Mucosa of descending colon (tissue), 3 donors: Measurements from ENCODE around the gene FHAD1. TPM values are rescaled to one million over a fixed set of nuclear protein-coding genes. Genes with fewer than 3 reads are reported as not detected.
A peak's percentile ranks its signal among the peaks of the same experiment; 100 is the strongest.

Source experiments
- ATAC-seq: fragments of 200-7000 bp; cut with Tn5 transposase; one replicate; pipeline ENCODE4 v1.9.1; 2020; ENCODE audit warnings: mild to moderate bottlenecking, moderate library complexity
- DNase-seq, 3 donors: peaks; one replicate each; pipeline ENCODE4 v3.0.0-alpha.2; 2020
- H3K36me3 ChIP-seq: fragments of 200-600 bp; one replicate; pipeline ENCODE4 v1.8.0; 2021; ENCODE audit warnings: low read depth, mild to moderate bottlenecking
- H3K4me1 ChIP-seq: fragments of 200-600 bp; one replicate; pipeline ENCODE4 v1.8.0; 2021; ENCODE audit warnings: low read depth, mild to moderate bottlenecking
- H3K4me3 ChIP-seq: fragments of 200-600 bp; one replicate; pipeline ENCODE4 v1.8.0; 2021; ENCODE audit warnings: mild to moderate bottlenecking
- H3K9me3 ChIP-seq: fragments of 200-600 bp; one replicate; pipeline ENCODE4 v1.8.0; 2021; ENCODE audit warnings: mild to moderate bottlenecking
- intact Hi-C, 2 donors: fragments of 100-400 bp; cut with DNase I in 1 of 2; cut with micrococcal nuclease in 1 of 2; formaldehyde crosslinking; loops; one replicate each; pipeline versions ENCODE4 v1.11.0 to v1.11.1; 2022; cut with DNase I, micrococcal nuclease
- total RNA-seq, 3 donors: library from RNA; stranded (reverse); fragmentation: NEBNext Ultra II Directional in 2 of 3; extraction: Animal tissue kit (Norgen Biotek cat#: 25700) in 2 of 3; gene quantifications; one replicate each; pipeline versions ENCODE4 v1.2.1 to v1.2.4, GENCODE V29; 2021 to 2023
- TF ChIP-seq, protein P1 (sequence below): fragments of 200-600 bp; IDR thresholded peaks from one replicate; pipeline ENCODE4 v1.8.0; 2022; ENCODE audit warnings: antibody characterized with exemption, mild to moderate bottlenecking
- donor health status: DM: no; HTN: no; CAD: no; lungs with moderate emphysema.
- donor health status: DM: no; HTN: no; CAD: no.
- donor health status: DM: no; HTN: yes; CAD: no.

FHAD1 gene
- total RNA-seq, 3 donors from 2014 or later, result 0.89 to 1.9 (median 0.99) TPM

DNA sequence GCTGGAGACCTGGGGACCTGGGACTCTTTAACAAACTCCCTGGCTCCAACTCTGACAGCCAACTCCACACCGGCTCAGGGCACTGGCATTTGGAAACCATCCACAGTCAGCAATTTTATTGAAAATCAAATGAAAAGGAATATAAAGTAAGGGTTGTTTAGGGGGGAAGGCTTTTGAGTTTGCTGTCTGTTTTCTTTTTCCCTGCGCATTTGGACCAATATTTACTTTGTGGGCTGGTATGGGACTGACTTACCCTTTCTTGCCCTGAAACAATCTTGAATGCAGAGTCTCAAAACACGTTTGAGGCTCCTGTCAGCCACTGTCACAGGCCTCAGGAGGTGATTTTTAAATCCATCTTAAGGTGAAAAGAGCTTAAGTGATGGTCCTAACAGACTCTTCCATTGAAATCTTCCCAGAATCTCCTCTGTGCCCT is 147.3 kb downstream of the FHAD1 start:
- peak; percentile 29 for ATAC-seq
- Histone ChIP-seq H3K36me3 (no peaks in the 10 kb centered on the region), H3K9me3 (peaks cover under 1% of the 10 kb centered on the region), H3K4me3 (no peak overlapping the region), H3K4me1 (no peaks in the 10 kb centered on the region)
- no peak for DNase-seq
- intact Hi-C loops, result no loop called here
- TF ChIP-seq, protein P1, sequence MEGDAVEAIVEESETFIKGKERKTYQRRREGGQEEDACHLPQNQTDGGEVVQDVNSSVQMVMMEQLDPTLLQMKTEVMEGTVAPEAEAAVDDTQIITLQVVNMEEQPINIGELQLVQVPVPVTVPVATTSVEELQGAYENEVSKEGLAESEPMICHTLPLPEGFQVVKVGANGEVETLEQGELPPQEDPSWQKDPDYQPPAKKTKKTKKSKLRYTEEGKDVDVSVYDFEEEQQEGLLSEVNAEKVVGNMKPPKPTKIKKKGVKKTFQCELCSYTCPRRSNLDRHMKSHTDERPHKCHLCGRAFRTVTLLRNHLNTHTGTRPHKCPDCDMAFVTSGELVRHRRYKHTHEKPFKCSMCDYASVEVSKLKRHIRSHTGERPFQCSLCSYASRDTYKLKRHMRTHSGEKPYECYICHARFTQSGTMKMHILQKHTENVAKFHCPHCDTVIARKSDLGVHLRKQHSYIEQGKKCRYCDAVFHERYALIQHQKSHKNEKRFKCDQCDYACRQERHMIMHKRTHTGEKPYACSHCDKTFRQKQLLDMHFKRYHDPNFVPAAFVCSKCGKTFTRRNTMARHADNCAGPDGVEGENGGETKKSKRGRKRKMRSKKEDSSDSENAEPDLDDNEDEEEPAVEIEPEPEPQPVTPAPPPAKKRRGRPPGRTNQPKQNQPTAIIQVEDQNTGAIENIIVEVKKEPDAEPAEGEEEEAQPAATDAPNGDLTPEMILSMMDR, result no peak

DNA sequence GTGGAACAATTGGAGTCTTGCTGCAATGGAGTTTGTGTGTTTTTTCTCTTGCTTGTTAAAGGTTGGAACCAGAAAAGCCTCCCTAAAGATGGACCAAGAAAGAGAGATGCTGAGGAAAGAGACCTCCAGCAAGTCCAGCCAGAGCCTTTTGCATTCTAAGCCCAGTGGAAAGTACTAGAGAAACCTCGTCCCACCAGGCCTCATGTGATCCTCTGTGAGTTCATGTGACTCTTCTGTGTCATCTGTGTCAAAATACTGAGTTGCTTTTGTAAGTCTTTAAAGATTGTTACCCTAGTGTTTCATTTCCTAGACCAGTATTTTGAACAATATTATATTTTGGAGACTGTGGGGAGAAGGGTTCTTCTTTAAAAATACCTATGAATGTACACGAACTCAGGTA is 150.2 kb downstream of the FHAD1 start:
- intact Hi-C loops, result no loop called here
- H3K4me1 ChIP-seq, result no peaks in the 10 kb centered on the region
- ATAC-seq (no peak), DNase-seq (no peak)
- no peaks in the 10 kb centered on the region for H3K36me3 ChIP-seq
- no peak overlapping the region for H3K4me3 ChIP-seq
- peaks cover 6% of the 10 kb centered on the region for H3K9me3 ChIP-seq
- TF ChIP-seq, protein P1, result no peak

DNA sequence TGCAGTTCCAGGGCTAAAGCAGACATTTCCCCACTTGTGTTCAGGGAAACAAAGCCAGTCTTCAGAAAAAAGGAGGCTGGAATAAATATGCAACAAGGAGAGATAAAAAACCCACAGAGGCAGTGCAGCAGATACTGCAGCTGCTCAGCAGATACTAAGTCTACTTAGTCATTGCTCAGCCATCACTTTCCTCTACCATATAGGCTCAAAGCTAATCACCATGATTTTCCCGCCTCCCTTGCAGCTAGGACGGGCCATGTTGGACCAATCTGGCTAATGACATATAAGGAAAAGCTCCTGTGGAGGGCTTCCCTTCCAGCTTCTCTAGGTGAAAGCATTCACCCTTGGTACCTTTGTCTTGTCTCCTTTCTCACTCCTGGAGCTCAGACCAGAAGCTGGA is 152.7 kb downstream of the FHAD1 start:
- Histone ChIP-seq H3K4me1 (no peaks in the 10 kb centered on the region), H3K36me3 (no peaks in the 10 kb centered on the region), H3K9me3 (peaks cover 6% of the 10 kb centered on the region), H3K4me3 (no peak overlapping the region)
- TF ChIP-seq, protein P1, result no peak
- ATAC-seq (no peak), DNase-seq (no peak)
- intact Hi-C loops, result no loop called here

DNA sequence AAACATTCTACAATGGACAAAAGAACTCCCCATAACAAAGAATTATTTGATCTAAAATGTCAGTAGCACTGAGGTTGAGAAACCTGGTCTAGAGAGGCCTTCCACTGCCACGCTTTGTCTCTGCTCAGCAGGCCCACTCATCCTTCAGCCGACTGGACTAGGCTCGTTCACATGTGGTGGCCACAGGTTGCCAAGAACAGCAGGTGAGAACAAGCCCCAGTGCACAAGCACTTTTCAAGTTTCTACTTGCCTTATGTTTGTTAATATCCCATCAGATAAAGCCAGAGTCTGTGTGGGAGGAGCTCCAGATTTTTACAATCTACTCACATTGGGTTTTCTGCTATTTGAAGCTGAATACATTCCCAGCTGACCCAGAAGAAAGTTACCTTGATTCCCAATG is 153.6 kb downstream of the FHAD1 start:
- no peak for DNase-seq
- Histone ChIP-seq H3K36me3 (no peaks in the 10 kb centered on the region), H3K4me1 (no peaks in the 10 kb centered on the region), H3K4me3 (no peak overlapping the region), H3K9me3 (peaks cover 6% of the 10 kb centered on the region)
- TF ChIP-seq, protein P1, result no peak
- peak; percentile 26 for ATAC-seq
- intact Hi-C loops, result no loop called here

DNA sequence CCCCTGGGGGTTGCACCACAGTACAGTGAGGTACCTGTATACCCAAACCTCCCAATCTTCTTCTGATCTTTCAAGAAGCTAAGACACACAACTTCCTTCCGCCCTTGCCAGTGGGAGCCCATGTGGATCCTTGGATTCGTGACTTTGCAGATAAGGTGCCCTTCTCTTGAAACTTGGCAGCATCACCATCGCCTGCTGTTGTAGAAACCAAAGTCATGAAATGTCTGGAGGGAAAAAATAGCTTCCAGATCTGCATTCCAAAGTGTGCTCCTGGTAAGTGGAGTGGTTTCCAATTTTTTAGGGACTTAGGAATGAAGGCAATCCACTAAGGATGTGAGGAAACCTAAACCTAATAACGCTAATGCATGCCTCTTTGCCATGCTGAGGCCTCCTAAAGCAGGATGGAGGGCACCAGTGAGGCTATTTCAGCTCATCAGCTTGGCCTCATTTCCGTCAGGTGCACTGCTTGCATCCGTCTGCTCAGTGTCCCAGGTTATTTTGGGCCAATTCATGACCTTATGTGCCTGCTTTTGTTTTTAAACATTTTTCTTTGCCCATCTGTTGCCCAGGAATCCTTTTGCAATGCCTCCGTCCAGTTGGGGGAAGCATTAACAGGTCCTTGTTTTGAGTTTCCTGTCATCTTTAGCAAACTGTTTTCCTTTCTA is 154.5 kb downstream of the FHAD1 start:
- TF ChIP-seq, protein P1, result no peak
- intact Hi-C loops, result no loop called here
- no peak overlapping the region for H3K4me3 ChIP-seq
- ATAC-seq (no peak), DNase-seq (no peak)
- H3K36me3 ChIP-seq, result no peaks in the 10 kb centered on the region
- H3K9me3 ChIP-seq, result peaks cover 6% of the 10 kb centered on the region
- no peaks in the 10 kb centered on the region for H3K4me1 ChIP-seq
